Effector memory CD4-positive, alpha-beta T cell (primary cell): Measurements from ENCODE around the gene NPRL2.

Experiments
- DNase-seq, 3 donors: peaks; one replicate each; pipeline ENCODE4 v3.0.0-alpha.2; 2020
- H3K27ac ChIP-seq: 2 replicates; pipeline ENCODE4 v1.7.0; 2013; ENCODE audit warnings: mild to moderate bottlenecking, low read length, moderate library complexity; ENCODE audit not compliant: insufficient read depth, poor library complexity, severe bottlenecking
- H3K27me3 ChIP-seq: replicated peaks from 2 replicates; pipeline ENCODE4 v1.7.0; 2013; ENCODE audit warnings: mild to moderate bottlenecking, low read length; ENCODE audit not compliant: insufficient read depth, control insufficient read depth, poor library complexity, severe bottlenecking
- H3K36me3 ChIP-seq: 2 replicates; pipeline ENCODE4 v1.7.0; 2013; ENCODE audit warnings: mild to moderate bottlenecking, low read length, moderate library complexity; ENCODE audit not compliant: control insufficient read depth, insufficient read depth
- H3K4me1 ChIP-seq: 2 replicates; pipeline ENCODE4 v1.7.0; 2013; ENCODE audit warnings: low read length, mild to moderate bottlenecking; ENCODE audit not compliant: control insufficient read depth, insufficient read depth, poor library complexity, severe bottlenecking
- H3K4me3 ChIP-seq: 2 replicates; pipeline ENCODE4 v1.7.0; 2013; ENCODE audit warnings: low read length, low read depth, mild to moderate bottlenecking; ENCODE audit not compliant: insufficient read depth, poor library complexity, severe bottlenecking
- H3K9me3 ChIP-seq: 2 replicates; pipeline ENCODE4 v1.7.0; 2013; ENCODE audit warnings: mild to moderate bottlenecking, low read length, moderate library complexity; ENCODE audit not compliant: control insufficient read depth

NPRL2 gene

GRCh38 chr3:50351323-50351697, 735 bp upstream of the NPRL2 start:
- Histone ChIP-seq H3K27me3 (no peaks in the 10 kb centered on the region), H3K4me1 (peaks cover 36% of the 10 kb centered on the region), H3K36me3 (peaks cover 52% of the 10 kb centered on the region), H3K9me3 (no peaks in the 10 kb centered on the region), H3K4me3 (peak overlapping the region; percentile 81), H3K27ac (peak overlapping the region; percentile 94)
- no peak for DNase-seq

DNA sequence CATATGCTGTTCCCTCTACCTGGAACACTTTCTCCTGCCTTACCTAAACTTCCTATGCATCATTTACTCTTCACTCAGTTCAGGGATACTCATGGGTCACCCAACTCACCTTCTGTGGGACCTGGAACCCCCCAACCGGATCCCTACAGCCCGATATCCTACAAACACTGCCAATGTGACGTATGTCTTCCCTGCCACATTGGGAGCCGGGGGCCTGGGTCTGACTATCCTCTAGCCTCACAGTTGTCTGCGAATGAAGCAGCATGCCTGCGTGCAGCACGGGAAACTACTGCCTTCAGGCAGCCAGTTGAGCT, 405 bp downstream of the NPRL2 start:
- Histone ChIP-seq H3K4me1 (peaks cover 43% of the 10 kb centered on the region), H3K36me3 (peaks cover 42% of the 10 kb centered on the region), H3K4me3 (peak overlapping the region; percentile 81), H3K27ac (peak overlapping the region; percentile 94), H3K27me3 (no peaks in the 10 kb centered on the region), H3K9me3 (no peaks in the 10 kb centered on the region)
- no peak for DNase-seq

GRCh38 chr3:50347187-50347813, 3.3 kb downstream of the NPRL2 start:
- peaks cover 16% of the 10 kb centered on the region for H3K36me3 ChIP-seq
- H3K27ac ChIP-seq = no peak overlapping the region
- peaks cover 44% of the 10 kb centered on the region for H3K4me1 ChIP-seq
- DNase-seq = peak; percentile 66 to 77 (median 70)
- no peaks in the 10 kb centered on the region for H3K27me3 ChIP-seq
- H3K4me3 ChIP-seq = no peak overlapping the region
- H3K9me3 ChIP-seq = no peaks in the 10 kb centered on the region

- Histone ChIP-seq H3K4me1 (peaks cover 42% of the 10 kb centered on the region), H3K9me3 (no peaks in the 10 kb centered on the region), H3K27me3 (no peaks in the 10 kb centered on the region), H3K27ac (no peak within 1 kb of the TSS), H3K36me3 (peaks cover 16% of the 10 kb centered on the region), H3K4me3 (peak within 1 kb of the TSS; percentile 33)
- DNase-seq = peak; percentile 60 to 77 (median 63)
These were observed 4.9 kb downstream of the NPRL2 start, which contains the start of gene ZMYND10 for GRCh38 chr3:50345586-50346234. Gene ZMYND10 (minus strand): TSS chr3:50345732. CDS start chr3:50345579, 153 bp downstream.

DNA sequence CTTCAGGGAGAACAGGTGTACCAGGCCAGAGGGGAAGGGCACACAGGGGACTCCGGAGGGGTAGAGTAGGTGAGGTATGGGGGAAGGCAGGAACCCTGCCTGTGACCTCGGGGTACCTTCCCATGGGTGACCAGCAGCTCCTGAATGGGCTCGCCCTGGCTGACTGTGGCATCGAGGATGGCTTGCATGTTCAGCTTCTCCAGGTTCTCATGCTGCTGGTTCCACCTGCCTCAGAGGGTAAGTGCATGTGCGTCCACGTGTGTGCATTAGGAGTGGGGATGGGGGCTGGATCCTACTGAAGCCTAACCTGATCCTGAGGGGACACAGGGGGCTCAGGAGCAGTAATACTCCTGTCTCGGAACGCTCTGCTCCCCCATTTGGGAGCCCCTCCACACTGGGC, 5.6 kb downstream of the NPRL2 start:
- DNase-seq = no peak
- H3K4me3 ChIP-seq = no peak overlapping the region
- no peaks in the 10 kb centered on the region for H3K9me3 ChIP-seq
- H3K27ac ChIP-seq = no peak overlapping the region
- H3K36me3 ChIP-seq = peaks cover 16% of the 10 kb centered on the region
- H3K4me1 ChIP-seq = peaks cover 44% of the 10 kb centered on the region
- no peaks in the 10 kb centered on the region for H3K27me3 ChIP-seq

- H3K36me3 ChIP-seq = peaks cover 3% of the 10 kb centered on the region
- H3K27me3 ChIP-seq = no peaks in the 10 kb centered on the region
- DNase-seq = no peak
- peaks cover 46% of the 10 kb centered on the region for H3K4me1 ChIP-seq
- H3K27ac ChIP-seq = no peak overlapping the region
- no peak overlapping the region for H3K4me3 ChIP-seq
- no peaks in the 10 kb centered on the region for H3K9me3 ChIP-seq
These were observed 7.6 kb downstream of the NPRL2 start for GRCh38 chr3:50342813-50343633.

- DNase-seq = no peak
- H3K36me3 ChIP-seq = no peaks in the 10 kb centered on the region
- peaks cover 43% of the 10 kb centered on the region for H3K4me1 ChIP-seq
- no peaks in the 10 kb centered on the region for H3K27me3 ChIP-seq
- no peak overlapping the region for H3K27ac ChIP-seq
- no peak overlapping the region for H3K4me3 ChIP-seq
- H3K9me3 ChIP-seq = no peaks in the 10 kb centered on the region
These were observed 8.5 kb downstream of the NPRL2 start for GRCh38 chr3:50341996-50342650.

DNA sequence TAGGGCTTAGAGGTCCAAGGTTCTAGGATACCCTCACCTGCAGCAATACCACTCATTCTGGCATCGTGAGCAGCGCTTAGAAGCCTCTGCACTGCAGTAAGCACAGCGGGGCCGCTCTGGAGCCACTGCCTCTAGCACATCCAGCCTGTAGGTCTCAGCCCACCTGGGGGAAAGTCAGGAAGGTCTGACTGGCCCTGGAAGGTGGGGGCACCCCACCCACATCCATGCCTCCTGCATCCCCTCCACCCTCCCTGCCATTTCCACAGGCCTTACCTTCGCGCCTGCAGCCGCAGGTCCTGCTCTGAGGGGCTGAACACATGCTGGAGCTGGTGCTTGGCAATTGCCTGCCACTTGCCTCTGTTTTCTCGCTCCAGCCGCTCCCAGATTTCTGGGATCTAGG, 9.0 kb downstream of the NPRL2 start:
- Histone ChIP-seq H3K4me1 (peaks cover 42% of the 10 kb centered on the region), H3K27ac (peak overlapping the region; percentile 95), H3K4me3 (no peak overlapping the region), H3K27me3 (no peaks in the 10 kb centered on the region), H3K9me3 (no peaks in the 10 kb centered on the region), H3K36me3 (no peaks in the 10 kb centered on the region)
- DNase-seq = no peak

DNA sequence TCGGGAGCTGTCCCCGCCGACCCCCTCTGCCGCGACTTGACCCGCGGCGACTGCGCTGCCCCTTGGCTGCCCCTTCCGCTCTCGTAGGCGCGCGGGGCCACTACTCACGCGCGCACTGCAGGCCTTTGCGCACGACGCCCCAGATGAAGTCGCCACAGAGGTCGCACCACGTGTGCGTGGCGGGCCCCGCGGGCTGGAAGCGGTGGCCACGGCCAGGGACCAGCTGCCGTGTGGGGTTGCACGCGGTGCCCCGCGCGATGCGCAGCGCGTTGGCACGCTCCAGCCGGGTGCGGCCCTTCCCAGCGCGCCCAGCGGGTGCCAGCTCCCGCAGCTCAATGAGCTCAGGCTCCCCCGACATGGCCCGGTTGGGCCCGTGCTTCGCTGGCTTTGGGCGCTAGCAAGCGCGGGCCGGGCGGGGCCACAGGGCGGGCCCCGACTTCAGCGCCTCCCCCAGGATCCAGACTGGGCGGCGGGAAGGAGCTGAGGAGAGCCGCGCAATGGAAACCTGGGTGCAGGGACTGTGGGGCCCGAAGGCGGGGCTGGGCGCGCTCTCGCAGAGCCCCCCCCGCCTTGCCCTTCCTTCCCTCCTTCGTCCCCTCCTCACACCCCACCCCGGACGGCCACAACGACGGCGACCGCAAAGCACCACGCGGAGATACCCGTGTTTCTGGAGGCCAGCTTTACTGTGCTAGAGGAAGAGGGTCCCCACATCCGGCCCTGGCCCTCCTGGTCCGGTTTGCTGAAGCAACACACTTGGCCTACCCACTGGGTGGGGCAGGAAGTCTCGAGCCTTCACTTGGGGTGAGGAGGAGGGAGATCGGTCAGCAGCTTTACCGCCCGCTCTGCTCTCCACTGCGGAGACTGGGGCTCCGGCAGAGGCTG, 9.9 kb downstream of the NPRL2 start, which contains the start of gene RASSF1:
TSS of gene RASSF1 (minus strand) at position 389 of the 882 bp plus-strand sequence. CDS start at position 358, 31 bp downstream.
- H3K36me3 ChIP-seq = no peaks in the 10 kb centered on the region
- no peaks in the 10 kb centered on the region for H3K9me3 ChIP-seq
- H3K4me1 ChIP-seq = peaks cover 42% of the 10 kb centered on the region
- H3K27ac ChIP-seq = peak within 1 kb of the TSS; percentile 95
- H3K4me3 ChIP-seq = peak within 1 kb of the TSS; percentile 51
- DNase-seq = peak; percentile 47 to 65 (median 48)
- H3K27me3 ChIP-seq = no peaks in the 10 kb centered on the region
